ENCODE results near the gene DIDO1.

- TF ChIP-seq CTCF (IDR thresholded peaks at IDR 0.05) (no peak), POLR2A (IDR thresholded peaks at IDR 0.05) (no peak)
Observed at GRCh38 chr20:62925076-62925419, 1.3 kb downstream of the DIDO1 start.
